ENCODE data around the gene SMU1. TPM values are rescaled to one million over a fixed set of nuclear protein-coding genes. Genes with fewer than 3 reads are reported as not detected.

SMU1 gene
- total RNA-seq, 1 experiment from 2014 or later = 30.5 TPM

DNA sequence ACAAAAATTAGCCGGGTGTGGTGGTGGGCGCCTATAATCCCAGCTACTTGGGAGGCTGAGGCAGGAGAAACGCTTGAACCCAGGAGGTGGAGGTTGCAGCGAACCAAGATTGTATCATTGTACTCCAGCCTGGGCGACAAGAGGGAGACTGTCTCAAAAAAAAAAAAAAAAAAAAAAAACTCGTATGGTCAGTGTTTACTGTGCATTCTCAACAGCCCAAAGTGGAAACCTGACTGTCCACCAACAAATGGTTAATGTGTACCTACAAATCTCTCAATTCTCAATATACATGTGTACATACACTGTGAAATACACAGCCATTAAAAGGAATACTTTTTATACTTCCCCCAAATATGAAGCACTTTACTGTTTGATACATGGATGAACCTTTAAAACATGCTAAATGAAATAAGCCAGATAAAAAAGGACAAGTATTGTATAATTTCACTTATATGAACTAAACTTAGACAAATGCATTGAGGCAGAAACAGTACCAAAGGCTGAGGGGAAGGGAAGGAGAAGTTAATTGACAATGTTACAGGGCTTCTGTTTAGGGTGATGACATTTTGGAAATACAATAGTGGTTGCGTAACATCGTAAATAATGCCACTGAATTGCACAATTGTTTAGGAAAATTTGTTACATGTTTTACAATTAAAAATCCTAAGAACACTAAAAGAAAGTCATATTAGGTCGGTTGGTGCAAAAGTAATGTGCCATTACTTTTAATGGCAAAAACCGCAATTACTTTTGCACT, 34.9 kb downstream of the SMU1 start:
- no peak overlapping the region for H2AFZ ChIP-seq (ENCODE audit: low read depth, low read length, poor library complexity, severe bottlenecking)
- H3K27ac ChIP-seq (ENCODE audit: low read depth, low read length) = no peak overlapping the region
- no peak overlapping the region for H3K9ac ChIP-seq (ENCODE audit: low read length)
- no peaks in the 10 kb centered on the region for H3K27me3 ChIP-seq (ENCODE audit: insufficient read depth, low read length)
- H3K79me2 ChIP-seq (ENCODE audit: insufficient read depth, low read length) = peaks cover 11% of the 10 kb centered on the region
- 0 out of 2 replicates have a peak, but pooled peaks cover 3% of the 10 kb centered on the region for H4K20me1 ChIP-seq (ENCODE audit: insufficient read depth)
- peaks cover 19 to 25% of the 10 kb centered on the region in 2 experiments; a peak in 3 of 4 replicates for H3K36me3 ChIP-seq (ENCODE audit: control insufficient read depth in 1 of 2, insufficient read depth in 2 of 2, low read length in 2 of 2)
- ChIA-PET CTCF (no interaction called here), POLR2A (interaction anchor here (5.6 kb wide), 1 partner anchor 16 kb away, joined by 43 read pairs; the partner anchor contains the start of gene DNAJA1), RAD21 (ENCODE audit: low non-redundant PET in 1 of 2, low total read pairs in 2 of 2, uncharacterized antibody in 2 of 2, unreplicated experiment in 2 of 2) (no interaction called here)
- no peak for DNase-seq (ENCODE audit: low read depth, low spot score)
- H3K4me1 ChIP-seq (ENCODE audit: control insufficient read depth in 1 of 2, insufficient read depth in 2 of 2, low read length in 2 of 2) = no peaks in the 10 kb centered on the region
- H3K9me2 ChIP-seq (ENCODE audit: insufficient read depth) = no peaks in the 10 kb centered on the region
- TSS peak; percentile 6 for BruUV-seq (replicated peaks)
- no peak for ATAC-seq
- no peaks in the 10 kb centered on the region for H3K9me3 ChIP-seq (ENCODE audit: control insufficient read depth in 1 of 2, insufficient read depth in 1 of 2, low read depth in 1 of 2, low read length in 2 of 2)
- H3K4me3 ChIP-seq (replicated peaks in 1 of 2; ENCODE audit: low read depth in 1 of 2, low read length in 2 of 2) = no peak overlapping the region
- intact Hi-C loops (cut with micrococcal nuclease) = no loop called here
- no peak overlapping the region for H3K4me2 ChIP-seq (ENCODE audit: low read length)
- TF ChIP-seq SP1 (IDR thresholded peaks at IDR 0.05; ENCODE audit: low read depth) = no peak
- no peak for TF ChIP-seq RAD21 (IDR thresholded peaks at IDR 0.05; ENCODE audit: low read depth)
- TF ChIP-seq YY1 (IDR thresholded peaks at IDR 0.05; ENCODE audit: extremely low read depth, insufficient replicate concordance, low read depth, low read length) = no peak
- TF ChIP-seq, protein P1, sequence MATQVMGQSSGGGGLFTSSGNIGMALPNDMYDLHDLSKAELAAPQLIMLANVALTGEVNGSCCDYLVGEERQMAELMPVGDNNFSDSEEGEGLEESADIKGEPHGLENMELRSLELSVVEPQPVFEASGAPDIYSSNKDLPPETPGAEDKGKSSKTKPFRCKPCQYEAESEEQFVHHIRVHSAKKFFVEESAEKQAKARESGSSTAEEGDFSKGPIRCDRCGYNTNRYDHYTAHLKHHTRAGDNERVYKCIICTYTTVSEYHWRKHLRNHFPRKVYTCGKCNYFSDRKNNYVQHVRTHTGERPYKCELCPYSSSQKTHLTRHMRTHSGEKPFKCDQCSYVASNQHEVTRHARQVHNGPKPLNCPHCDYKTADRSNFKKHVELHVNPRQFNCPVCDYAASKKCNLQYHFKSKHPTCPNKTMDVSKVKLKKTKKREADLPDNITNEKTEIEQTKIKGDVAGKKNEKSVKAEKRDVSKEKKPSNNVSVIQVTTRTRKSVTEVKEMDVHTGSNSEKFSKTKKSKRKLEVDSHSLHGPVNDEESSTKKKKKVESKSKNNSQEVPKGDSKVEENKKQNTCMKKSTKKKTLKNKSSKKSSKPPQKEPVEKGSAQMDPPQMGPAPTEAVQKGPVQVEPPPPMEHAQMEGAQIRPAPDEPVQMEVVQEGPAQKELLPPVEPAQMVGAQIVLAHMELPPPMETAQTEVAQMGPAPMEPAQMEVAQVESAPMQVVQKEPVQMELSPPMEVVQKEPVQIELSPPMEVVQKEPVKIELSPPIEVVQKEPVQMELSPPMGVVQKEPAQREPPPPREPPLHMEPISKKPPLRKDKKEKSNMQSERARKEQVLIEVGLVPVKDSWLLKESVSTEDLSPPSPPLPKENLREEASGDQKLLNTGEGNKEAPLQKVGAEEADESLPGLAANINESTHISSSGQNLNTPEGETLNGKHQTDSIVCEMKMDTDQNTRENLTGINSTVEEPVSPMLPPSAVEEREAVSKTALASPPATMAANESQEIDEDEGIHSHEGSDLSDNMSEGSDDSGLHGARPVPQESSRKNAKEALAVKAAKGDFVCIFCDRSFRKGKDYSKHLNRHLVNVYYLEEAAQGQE (IDR thresholded peaks at IDR 0.05; ENCODE audit: low read depth) = no peak
- TF ChIP-seq CEBPB (IDR thresholded peaks at IDR 0.05; ENCODE audit: low read depth) = peak; percentile 61
- TF ChIP-seq, protein P2, sequence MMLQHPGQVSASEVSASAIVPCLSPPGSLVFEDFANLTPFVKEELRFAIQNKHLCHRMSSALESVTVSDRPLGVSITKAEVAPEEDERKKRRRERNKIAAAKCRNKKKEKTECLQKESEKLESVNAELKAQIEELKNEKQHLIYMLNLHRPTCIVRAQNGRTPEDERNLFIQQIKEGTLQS (IDR thresholded peaks at IDR 0.05) = no peak
- TF ChIP-seq ELF1 (IDR thresholded peaks at IDR 0.05; ENCODE audit: borderline replicate concordance, low read depth) = no peak

Measured in HCT116 (cell line).